Measurements from ENCODE around the gene LRR1. TPM values are rescaled to one million over a fixed set of nuclear protein-coding genes. Genes with fewer than 3 reads are reported as not detected.

LRR1 gene
- total and polyA plus RNA-seq, 8 donors = 0.45 to 14.7 (median 7.7) TPM

GRCh38 chr14:49634547-49635334 is 36.0 kb downstream of the LRR1 start, which contains the start of gene DNAAF2:
DNAAF2 (minus strand) TSS chr14:49635244; CDS start chr14:49635149, 95 bp downstream.
- TF ChIP-seq EP300 (IDR thresholded peaks at IDR 0.05) (no peak), POLR2A (IDR thresholded peaks at IDR 0.05) (no peak), POLR2AphosphoS5 (IDR thresholded peaks at IDR 0.05) (peak in 1 of 3 donors; percentile 2)
- Histone ChIP-seq H3K27me3 (no peaks in the 10 kb centered on the region), H3K36me3 (peaks cover 0 to 24% (median 15%) of the 10 kb centered on the region in 4 donors), H3K4me3 (peak within 1 kb of the TSS; percentile 70 to 94 (median 92)), H3K4me1 (peaks cover 14 to 79% (median 50%) of the 10 kb centered on the region in 4 donors), H3K27ac (peak within 1 kb of the TSS; percentile 96 to 99 (median 98)), H3K9me3 (no peaks in the 10 kb centered on the region)
- WGBS, 5 donors = 0 to 1% (median 0%) methylated on average over 46 to 80 of the region's 80 CpGs
- peak; percentile 63 to 94 for DNase-seq
- intact Hi-C loops (cut with DNase I; ENCODE audit: low total_unique reads) = loop anchor here (10.0 kb wide), 1 partner anchor 130 kb away; the partner anchor contains the start of gene KLHDC2

- Histone ChIP-seq H3K36me3 (peaks cover 0 to 24% (median 15%) of the 10 kb centered on the region in 4 donors), H3K27me3 (no peaks in the 10 kb centered on the region), H3K4me1 (peaks cover 20 to 76% (median 55%) of the 10 kb centered on the region in 4 donors), H3K4me3 (no peak overlapping the region), H3K9me3 (no peaks in the 10 kb centered on the region), H3K27ac (peak overlapping the region in 1 of 5 donors; percentile 98)
- TF ChIP-seq POLR2A (IDR thresholded peaks at IDR 0.05) = no peak
- TF ChIP-seq, protein P1, sequence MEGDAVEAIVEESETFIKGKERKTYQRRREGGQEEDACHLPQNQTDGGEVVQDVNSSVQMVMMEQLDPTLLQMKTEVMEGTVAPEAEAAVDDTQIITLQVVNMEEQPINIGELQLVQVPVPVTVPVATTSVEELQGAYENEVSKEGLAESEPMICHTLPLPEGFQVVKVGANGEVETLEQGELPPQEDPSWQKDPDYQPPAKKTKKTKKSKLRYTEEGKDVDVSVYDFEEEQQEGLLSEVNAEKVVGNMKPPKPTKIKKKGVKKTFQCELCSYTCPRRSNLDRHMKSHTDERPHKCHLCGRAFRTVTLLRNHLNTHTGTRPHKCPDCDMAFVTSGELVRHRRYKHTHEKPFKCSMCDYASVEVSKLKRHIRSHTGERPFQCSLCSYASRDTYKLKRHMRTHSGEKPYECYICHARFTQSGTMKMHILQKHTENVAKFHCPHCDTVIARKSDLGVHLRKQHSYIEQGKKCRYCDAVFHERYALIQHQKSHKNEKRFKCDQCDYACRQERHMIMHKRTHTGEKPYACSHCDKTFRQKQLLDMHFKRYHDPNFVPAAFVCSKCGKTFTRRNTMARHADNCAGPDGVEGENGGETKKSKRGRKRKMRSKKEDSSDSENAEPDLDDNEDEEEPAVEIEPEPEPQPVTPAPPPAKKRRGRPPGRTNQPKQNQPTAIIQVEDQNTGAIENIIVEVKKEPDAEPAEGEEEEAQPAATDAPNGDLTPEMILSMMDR (IDR thresholded peaks at IDR 0.05) = no peak
- TF ChIP-seq EP300 (IDR thresholded peaks at IDR 0.05) = no peak
- TF ChIP-seq POLR2AphosphoS5 (IDR thresholded peaks at IDR 0.05) = no peak
- DNase-seq = no peak
- 87 to 97% (median 95%) methylated on average over 1 of the region's 1 CpG for WGBS, 5 donors
- intact Hi-C loops (cut with DNase I; ENCODE audit: low total_unique reads) = loop anchor here (10.0 kb wide), 1 partner anchor 128 kb away; the partner anchor contains the start of gene KLHDC2
Measured at GRCh38 chr14:49636866-49637265, 38.1 kb downstream of the LRR1 start.

GRCh38 chr14:49637534-49638078 is 38.9 kb downstream of the LRR1 start:
- H3K27me3 ChIP-seq = no peaks in the 10 kb centered on the region
- H3K4me1 ChIP-seq = peaks cover 21 to 76% (median 55%) of the 10 kb centered on the region in 4 donors
- 75 to 89% (median 78%) methylated on average over 3 of the region's 3 CpGs for WGBS, 5 donors
- H3K27ac ChIP-seq = no peak overlapping the region
- DNase-seq = no peak
- TF ChIP-seq POLR2AphosphoS5 (IDR thresholded peaks at IDR 0.05) (no peak), EP300 (IDR thresholded peaks at IDR 0.05) (no peak), POLR2A (IDR thresholded peaks at IDR 0.05) (no peak)
- TF ChIP-seq, protein P1 (IDR thresholded peaks at IDR 0.05) = no peak
- intact Hi-C loops (cut with DNase I; ENCODE audit: low total_unique reads) = loop anchor here (10.0 kb wide), 1 partner anchor 127 kb away; the partner anchor contains the start of gene KLHDC2
- peaks cover 0 to 24% (median 15%) of the 10 kb centered on the region in 4 donors for H3K36me3 ChIP-seq
- H3K4me3 ChIP-seq = no peak overlapping the region
- no peaks in the 10 kb centered on the region for H3K9me3 ChIP-seq

DNA sequence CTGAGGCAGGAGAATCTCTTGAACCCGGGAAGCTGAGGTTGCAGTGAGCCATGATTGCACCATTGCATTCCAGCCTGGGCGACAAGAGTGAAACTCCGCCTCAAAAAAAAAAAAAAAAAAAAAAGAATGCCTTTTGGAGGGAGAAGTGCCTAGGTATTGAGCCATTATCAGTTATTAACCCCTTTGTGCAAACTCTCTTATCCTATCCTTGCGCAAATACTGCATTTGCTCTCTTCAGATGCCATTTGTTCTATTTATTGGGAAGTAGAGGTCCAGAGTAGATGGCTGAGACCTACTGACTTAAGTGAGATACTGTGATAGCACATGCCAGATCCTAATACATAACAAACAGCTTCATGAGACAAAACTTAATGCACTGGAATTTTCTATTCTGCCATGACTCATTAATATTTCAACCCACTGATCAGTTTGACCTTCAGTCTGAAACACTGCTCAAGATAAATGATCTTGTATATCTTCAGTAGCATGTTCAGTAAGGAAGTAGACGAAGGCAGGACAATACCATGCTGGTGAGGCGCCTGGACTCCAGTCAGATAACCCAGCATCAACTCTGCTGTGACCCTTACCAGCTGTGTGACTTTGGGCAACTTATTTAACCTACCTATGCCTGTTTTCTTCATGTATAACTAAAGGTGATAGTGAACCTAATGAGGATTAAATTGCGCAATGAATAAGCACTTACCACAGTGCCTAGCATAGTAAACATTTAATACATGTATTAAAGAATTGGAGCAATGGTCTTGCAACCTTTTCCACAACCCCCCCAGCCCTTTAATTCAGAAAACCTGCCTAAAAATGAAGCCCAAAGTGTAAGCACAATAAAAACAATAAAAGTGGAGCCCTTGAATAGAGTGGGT is 42.0 kb downstream of the LRR1 start:
- Histone ChIP-seq H3K9me3 (no peaks in the 10 kb centered on the region), H3K4me3 (no peak overlapping the region), H3K27me3 (no peaks in the 10 kb centered on the region), H3K36me3 (peaks cover 0 to 24% (median 15%) of the 10 kb centered on the region in 4 donors), H3K27ac (peak overlapping the region; percentile 29 to 72 (median 66)), H3K4me1 (peaks cover 21 to 71% (median 48%) of the 10 kb centered on the region in 4 donors)
- TF ChIP-seq EP300 (IDR thresholded peaks at IDR 0.05) (no peak), POLR2AphosphoS5 (IDR thresholded peaks at IDR 0.05) (no peak), POLR2A (IDR thresholded peaks at IDR 0.05) (no peak)
- TF ChIP-seq, protein P1 (IDR thresholded peaks at IDR 0.05) = no peak
- intact Hi-C loops (cut with DNase I; ENCODE audit: low total_unique reads) = no loop called here
- 76 to 85% (median 78%) methylated on average over 7 of the region's 7 CpGs for WGBS, 5 donors
- no peak for DNase-seq
